GM23338 (cell line): Measurements from ENCODE around the gene FAM229B. TPM values are rescaled to one million over a fixed set of nuclear protein-coding genes. Genes with fewer than 3 reads are reported as not detected.

Experiments used
- ATAC-seq: fragments of 200-7000 bp; cut with Tn5 transposase; 3 replicates; pipeline ENCODE4 v1.9.1; 2020
- DNase-seq: peaks from one replicate; pipeline ENCODE4 v3.0.0-alpha.2; 2015; ENCODE audit warnings: low spot score
- H2AFZ ChIP-seq: fragments of 200-600 bp; sonication (generic); 2 replicates; pipeline ENCODE4 v1.8.0; 2016; ENCODE audit warnings: antibody characterized with exemption, mild to moderate bottlenecking, moderate library complexity
- H3F3A ChIP-seq: fragments of 200-600 bp; sonication (generic); replicated peaks from 2 replicates; pipeline ENCODE4 v1.8.0; 2017; ENCODE audit warnings: antibody characterized with exemption, mixed run types, low read depth
- H3K27ac ChIP-seq: fragments of 200-600 bp; sonication (generic); 2 replicates; pipeline ENCODE4 v1.6.1; 2016; ENCODE audit warnings: low read depth
- H3K27me3 ChIP-seq: fragments of 200-600 bp; sonication (generic); 2 replicates; pipeline ENCODE4 v1.8.0; 2016; ENCODE audit warnings: mild to moderate bottlenecking, mixed run types, moderate library complexity; ENCODE audit not compliant: insufficient read depth
- H3K36me3 ChIP-seq: fragments of 200-600 bp; sonication (generic); 2 replicates; pipeline ENCODE4 v1.8.0; 2016; ENCODE audit warnings: mild to moderate bottlenecking; ENCODE audit not compliant: insufficient read depth
- H3K4me1 ChIP-seq: fragments of 200-600 bp; sonication (generic); 2 replicates; pipeline ENCODE4 v1.8.0; 2016; ENCODE audit warnings: mild to moderate bottlenecking, moderate library complexity; ENCODE audit not compliant: insufficient read depth
- H3K4me2 ChIP-seq: fragments of 200-600 bp; sonication (generic); 2 replicates; pipeline ENCODE4 v1.7.1; 2017; ENCODE audit warnings: mixed run types
- H3K4me3 ChIP-seq: fragments of 200-600 bp; sonication (generic); 2 replicates; pipeline ENCODE4 v1.6.1; 2016; ENCODE audit warnings: mixed run types
- H3K79me2 ChIP-seq: fragments of 200-600 bp; sonication (generic); replicated peaks from 2 replicates; pipeline ENCODE4 v1.8.0; 2017; ENCODE audit warnings: mild to moderate bottlenecking; ENCODE audit not compliant: insufficient read depth
- H3K9me2 ChIP-seq: fragments of 200-600 bp; sonication (generic); 2 replicates; pipeline ENCODE4 v1.8.0; 2017; ENCODE audit not compliant: insufficient read depth
- H4K20me1 ChIP-seq: fragments of 200-600 bp; sonication (generic); replicated peaks from 2 replicates; pipeline ENCODE4 v1.8.0; 2017; ENCODE audit warnings: mild to moderate bottlenecking; ENCODE audit not compliant: insufficient read depth
- H3K27ac Mint-ChIP-seq: 2 replicates; pipeline ENCODE4 v1.8.0; 2020; ENCODE audit warnings: inconsistent platforms, mild to moderate bottlenecking, moderate library complexity, mixed read lengths
- H3K27me3 Mint-ChIP-seq: 3 replicates; pipeline ENCODE4 v1.8.0; 2022; ENCODE audit warnings: low read depth, mild to moderate bottlenecking, moderate library complexity, mixed read lengths, inconsistent platforms; ENCODE audit not compliant: insufficient read depth, poor library complexity
- H3K36me3 Mint-ChIP-seq: 3 replicates; pipeline ENCODE4 v1.8.0; 2021; ENCODE audit warnings: low read depth, mild to moderate bottlenecking, inconsistent platforms, moderate library complexity, mixed read lengths
- H3K4me1 Mint-ChIP-seq: 3 replicates; pipeline ENCODE4 v1.8.0; 2020; ENCODE audit warnings: mild to moderate bottlenecking, inconsistent platforms, mixed read lengths
- H3K4me3 Mint-ChIP-seq: 3 replicates; pipeline ENCODE4 v1.8.0; 2021; ENCODE audit warnings: moderate library complexity, mild to moderate bottlenecking, inconsistent platforms, mixed read lengths
- H3K9me3 Mint-ChIP-seq: 3 replicates; pipeline ENCODE4 v1.8.0; 2020; ENCODE audit warnings: moderate library complexity, mild to moderate bottlenecking, inconsistent platforms, mixed read lengths
- EZH2 ChIP-seq: fragments of 200-600 bp; sonication (generic); IDR thresholded peaks from one replicate; pipeline ENCODE4 v1.8.0; 2017; ENCODE audit warnings: antibody characterized with exemption, mild to moderate bottlenecking, low read depth; ENCODE audit not compliant: unreplicated experiment
- EZH2phosphoT487 ChIP-seq: fragments of 200-600 bp; sonication (generic); IDR thresholded peaks from one replicate; pipeline ENCODE4 v1.8.1; 2018; ENCODE audit warnings: antibody characterized with exemption; ENCODE audit not compliant: unreplicated experiment
- JUNB ChIP-seq: IDR thresholded peaks from one replicate; pipeline ENCODE4 v1.6.1; 2016; ENCODE audit warnings: antibody characterized with exemption; ENCODE audit not compliant: unreplicated experiment
- NANOG ChIP-seq: IDR thresholded peaks from 2 replicates; pipeline ENCODE4 v1.6.1; 2016; ENCODE audit warnings: antibody characterized with exemption, borderline replicate concordance
- POLR2AphosphoS5 ChIP-seq: IDR thresholded peaks from 2 replicates; pipeline ENCODE4 v1.6.1; 2016; ENCODE audit warnings: antibody characterized with exemption, low read depth
- STAT1 ChIP-seq: IDR thresholded peaks from one replicate; pipeline ENCODE4 v1.6.1; 2016; ENCODE audit warnings: antibody characterized with exemption; ENCODE audit not compliant: unreplicated experiment
- ZNF114 ChIP-seq: fragments of 250-450 bp; sonication (Bioruptor Pico); IDR thresholded peaks from 2 replicates; pipeline ENCODE4 v1.5.0; 2020; ENCODE audit warnings: mild to moderate bottlenecking, moderate library complexity
- ZNF462 ChIP-seq: fragments of 250-450 bp; sonication (Bioruptor Pico); IDR thresholded peaks from 2 replicates; pipeline ENCODE4 v1.5.0; 2020; ENCODE audit warnings: mild to moderate bottlenecking, moderate library complexity
- polyA plus RNA-seq: library from polyadenylated mRNA; unstranded; fragments of >200 nt; fragmentation: Nextera tagmentation; extraction: Ambion mirVana; gene quantifications from 2 replicates; pipeline ENCODE4 v1.2.1, GENCODE V29; 2016
- total RNA-seq: library from RNA; depleted of rRNA; stranded (reverse); fragments of >200 nt; shearing (Covaris generic); gene quantifications from 2 replicates; pipeline ENCODE4 v1.2.3, GENCODE V29; 2014
- TF ChIP-seq, protein P1 (sequence below): IDR thresholded peaks from one replicate; pipeline ENCODE4 v1.6.1; 2018; ENCODE audit warnings: antibody characterized with exemption; ENCODE audit not compliant: unreplicated experiment
- TF ChIP-seq, protein P2 (sequence below), 2 experiments: fragments of 200-600 bp in 1 of 2; sonication (generic) in 1 of 2; conservative IDR thresholded peaks; 2 replicates each; pipeline versions ENCODE4 v1.5.1 to v1.6.1; 2016 to 2017; ENCODE audit warnings: antibody characterized with exemption in 2 of 2, low read depth in 2 of 2, mild to moderate bottlenecking in 2 of 2, moderate library complexity in 1 of 2

FAM229B gene
- total and polyA plus RNA-seq, 2 experiments from 2014 or later, result 4.4 to 32.9 TPM

DNA sequence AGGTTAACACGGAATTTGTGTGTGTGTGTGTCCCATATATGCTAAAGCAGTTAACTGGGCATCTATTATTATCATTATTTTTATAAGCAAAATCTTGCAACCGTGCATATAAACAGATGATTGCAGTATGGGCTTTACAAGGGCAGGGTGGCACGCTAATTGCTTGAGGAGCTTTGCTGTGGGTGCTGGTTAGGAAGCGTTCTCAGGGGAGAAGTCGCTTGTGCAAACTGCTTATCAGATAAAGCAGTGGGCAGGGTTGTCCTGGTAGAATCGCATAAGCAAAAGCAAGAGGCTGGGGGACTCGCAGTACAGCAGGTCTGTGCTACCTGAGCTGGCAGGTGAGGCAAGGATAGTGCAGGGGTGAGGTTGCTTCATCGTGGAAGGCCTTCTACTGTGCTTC lies 43.2 kb upstream of the FAM229B start:
- H3K36me3 ChIP-seq, result no peaks in the 10 kb centered on the region
- no peaks in the 10 kb centered on the region for H3F3A ChIP-seq
- Mint-ChIP-seq H3K27me3 (peaks cover 3% of the 10 kb centered on the region), H3K9me3 (peaks cover 6% of the 10 kb centered on the region; the same call in 1 of the 3 replicates), H3K36me3 (no peaks in the 10 kb centered on the region), H3K4me1 (peaks cover 15% of the 10 kb centered on the region), H3K4me3 (no peak overlapping the region), H3K27ac (no peak overlapping the region)
- H4K20me1 ChIP-seq, result no peaks in the 10 kb centered on the region
- ATAC-seq, result no peak
- TF ChIP-seq, protein P1, sequence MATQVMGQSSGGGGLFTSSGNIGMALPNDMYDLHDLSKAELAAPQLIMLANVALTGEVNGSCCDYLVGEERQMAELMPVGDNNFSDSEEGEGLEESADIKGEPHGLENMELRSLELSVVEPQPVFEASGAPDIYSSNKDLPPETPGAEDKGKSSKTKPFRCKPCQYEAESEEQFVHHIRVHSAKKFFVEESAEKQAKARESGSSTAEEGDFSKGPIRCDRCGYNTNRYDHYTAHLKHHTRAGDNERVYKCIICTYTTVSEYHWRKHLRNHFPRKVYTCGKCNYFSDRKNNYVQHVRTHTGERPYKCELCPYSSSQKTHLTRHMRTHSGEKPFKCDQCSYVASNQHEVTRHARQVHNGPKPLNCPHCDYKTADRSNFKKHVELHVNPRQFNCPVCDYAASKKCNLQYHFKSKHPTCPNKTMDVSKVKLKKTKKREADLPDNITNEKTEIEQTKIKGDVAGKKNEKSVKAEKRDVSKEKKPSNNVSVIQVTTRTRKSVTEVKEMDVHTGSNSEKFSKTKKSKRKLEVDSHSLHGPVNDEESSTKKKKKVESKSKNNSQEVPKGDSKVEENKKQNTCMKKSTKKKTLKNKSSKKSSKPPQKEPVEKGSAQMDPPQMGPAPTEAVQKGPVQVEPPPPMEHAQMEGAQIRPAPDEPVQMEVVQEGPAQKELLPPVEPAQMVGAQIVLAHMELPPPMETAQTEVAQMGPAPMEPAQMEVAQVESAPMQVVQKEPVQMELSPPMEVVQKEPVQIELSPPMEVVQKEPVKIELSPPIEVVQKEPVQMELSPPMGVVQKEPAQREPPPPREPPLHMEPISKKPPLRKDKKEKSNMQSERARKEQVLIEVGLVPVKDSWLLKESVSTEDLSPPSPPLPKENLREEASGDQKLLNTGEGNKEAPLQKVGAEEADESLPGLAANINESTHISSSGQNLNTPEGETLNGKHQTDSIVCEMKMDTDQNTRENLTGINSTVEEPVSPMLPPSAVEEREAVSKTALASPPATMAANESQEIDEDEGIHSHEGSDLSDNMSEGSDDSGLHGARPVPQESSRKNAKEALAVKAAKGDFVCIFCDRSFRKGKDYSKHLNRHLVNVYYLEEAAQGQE, result no peak
- TF ChIP-seq, protein P2, sequence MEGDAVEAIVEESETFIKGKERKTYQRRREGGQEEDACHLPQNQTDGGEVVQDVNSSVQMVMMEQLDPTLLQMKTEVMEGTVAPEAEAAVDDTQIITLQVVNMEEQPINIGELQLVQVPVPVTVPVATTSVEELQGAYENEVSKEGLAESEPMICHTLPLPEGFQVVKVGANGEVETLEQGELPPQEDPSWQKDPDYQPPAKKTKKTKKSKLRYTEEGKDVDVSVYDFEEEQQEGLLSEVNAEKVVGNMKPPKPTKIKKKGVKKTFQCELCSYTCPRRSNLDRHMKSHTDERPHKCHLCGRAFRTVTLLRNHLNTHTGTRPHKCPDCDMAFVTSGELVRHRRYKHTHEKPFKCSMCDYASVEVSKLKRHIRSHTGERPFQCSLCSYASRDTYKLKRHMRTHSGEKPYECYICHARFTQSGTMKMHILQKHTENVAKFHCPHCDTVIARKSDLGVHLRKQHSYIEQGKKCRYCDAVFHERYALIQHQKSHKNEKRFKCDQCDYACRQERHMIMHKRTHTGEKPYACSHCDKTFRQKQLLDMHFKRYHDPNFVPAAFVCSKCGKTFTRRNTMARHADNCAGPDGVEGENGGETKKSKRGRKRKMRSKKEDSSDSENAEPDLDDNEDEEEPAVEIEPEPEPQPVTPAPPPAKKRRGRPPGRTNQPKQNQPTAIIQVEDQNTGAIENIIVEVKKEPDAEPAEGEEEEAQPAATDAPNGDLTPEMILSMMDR (conservative IDR thresholded peaks at IDR 0.05; ENCODE audit: low read depth in 2 of 2), result no peak
- no peak for TF ChIP-seq JUNB
- TF ChIP-seq NANOG, result no peak
- no peak for TF ChIP-seq POLR2AphosphoS5
- no peak for TF ChIP-seq EZH2
- no peak for TF ChIP-seq ZNF462 (CRISPR knock-in tag)
- no peak for TF ChIP-seq STAT1
- no peak for TF ChIP-seq ZNF114 (CRISPR knock-in tag)
- no peak for TF ChIP-seq EZH2phosphoT487
- no peak overlapping the region for H3K4me3 ChIP-seq
- H2AFZ ChIP-seq, result no peak overlapping the region
- 0 out of 2 replicates have a peak, but pooled peaks cover 3% of the 10 kb centered on the region for H3K4me1 ChIP-seq
- H3K27ac ChIP-seq, result no peak overlapping the region
- no peak for DNase-seq
- no peaks in the 10 kb centered on the region for H3K79me2 ChIP-seq
- peaks cover 3% of the 10 kb centered on the region; the same call in 1 of the 2 replicates for H3K9me2 ChIP-seq
- H3K4me2 ChIP-seq, result no peak overlapping the region
- no peaks in the 10 kb centered on the region for H3K27me3 ChIP-seq
